Measurements from ENCODE around the gene DDRGK1. TPM values are rescaled to one million over a fixed set of nuclear protein-coding genes. Genes with fewer than 3 reads are reported as not detected.

The DDRGK1 gene
- total and polyA plus RNA-seq, 2 of the 8 experiments (the other 6 are each of a cell fraction or from before 2014, with no cell fraction given): 29.4 to 42.0 TPM

- Histone ChIP-seq H3K23me2 (ENCODE audit: low read depth, low read length) (peaks cover 12% of the 10 kb centered on the region), H3K79me2 (ENCODE audit: control insufficient read depth in 1 of 2, insufficient read depth in 2 of 2, low read length in 2 of 2) (peaks cover 4 to 22% of the 10 kb centered on the region in 2 experiments; a peak in 3 of 4 replicates), H2BK20ac (ENCODE audit: low read length) (no peak overlapping the region), H3K27me3 (replicated peaks in 1 of 4; ENCODE audit: control insufficient read depth in 3 of 4, extremely low read depth in 1 of 4, insufficient read depth in 3 of 4, low read length in 3 of 4) (no peaks in the 10 kb centered on the region), H4K20me1 (replicated peaks in 1 of 2; ENCODE audit: control insufficient read depth in 1 of 2, insufficient read depth in 2 of 2, low read length in 2 of 2) (peaks cover 0 to 2% of the 10 kb centered on the region in 2 experiments), H3K79me1 (ENCODE audit: low read depth, low read length) (peaks cover 13% of the 10 kb centered on the region), H4K91ac (replicated peaks; ENCODE audit: insufficient read length, low read length) (peak overlapping the region; percentile 30), H3K4me3 (ENCODE audit: extremely low read depth in 1 of 4, insufficient read depth in 2 of 4, low read depth in 3 of 4, low read length in 4 of 4) (peak overlapping the region; percentile 90 to 96 (median 94)), H2AK5ac (ENCODE audit: low read depth, low read length) (no peak overlapping the region), H3K4ac (replicated peaks; ENCODE audit: insufficient read length, low read depth, low read length) (no peak overlapping the region), H3K27ac (ENCODE audit: low read depth, low read length) (no peak overlapping the region), H4K8ac (ENCODE audit: extremely low read depth, insufficient read depth, low read length) (no peak overlapping the region), H3K14ac (ENCODE audit: insufficient read length) (no peak overlapping the region), H3K4me1 (replicated peaks in 1 of 4; ENCODE audit: control insufficient read depth in 3 of 4, insufficient read depth in 4 of 4, low read length in 3 of 4) (peaks cover 0 to 9% (median 1%) of the 10 kb centered on the region in 4 experiments; a peak in 4 of 7 replicates), H3K9ac (replicated peaks in 1 of 4; ENCODE audit: extremely low read depth in 1 of 4, low read depth in 3 of 4, low read length in 3 of 4) (peak overlapping the region; percentile 35 to 90 (median 49)), H2BK120ac (replicated peaks; ENCODE audit: low read depth, low read length) (no peak overlapping the region), H4K5ac (ENCODE audit: insufficient read length, low read depth, low read length) (no peak overlapping the region), H3K36me3 (ENCODE audit: control insufficient read depth in 2 of 4, insufficient read depth in 4 of 4, low read length in 3 of 4) (peaks cover 4 to 12% (median 9%) of the 10 kb centered on the region in 4 experiments; a peak in 7 of 8 replicates), H3K23ac (ENCODE audit: insufficient read length) (no peak overlapping the region), H2BK12ac (ENCODE audit: low read depth, low read length) (no peak overlapping the region), H3K4me2 (ENCODE audit: insufficient read depth in 1 of 2, low read depth in 2 of 2, low read length in 2 of 2) (peak overlapping the region; percentile 94 to 97), H3K9me3 (ENCODE audit: insufficient read depth in 2 of 2, low read depth in 1 of 2, low read length in 1 of 2) (no peaks in the 10 kb centered on the region), H3K56ac (replicated peaks; ENCODE audit: insufficient read length, low read depth, low read length) (no peak overlapping the region), H2BK15ac (ENCODE audit: low read length) (no peak overlapping the region), H2AFZ (ENCODE audit: low read length) (peak overlapping the region; percentile 73; the same call in 1 of the 2 replicates), H2BK5ac (ENCODE audit: low read depth, low read length) (no peak overlapping the region; the same call in 1 of the 2 replicates), H3K18ac (ENCODE audit: extremely low read depth, low read length) (no peak overlapping the region)
- DNase-seq (ENCODE audit: low read depth in 1 of 2, low spot score in 2 of 2): no peak
- 15% methylated on average over 10 of the region's 10 CpGs; no CpG with 5 or more reads in 1 of the 2 experiments for WGBS, 2 experiments (ENCODE audit: extremely low coverage in 1 of 2, insufficient coverage in 1 of 2, insufficient read length in 1 of 2, insufficient replicate concordance in 2 of 2, low coverage in 1 of 2, low lambda C conversion rate in 2 of 2, missing lambda C conversion rate in 1 of 2)
- FAIRE-seq: no peak
- POLR2A ChIA-PET (ENCODE audit: partially characterized antibody): interaction anchor here (0.6 to 3.6 kb wide), 9 partner anchors 8 to 50 kb away, joined by 3 to 14 read pairs (median 4); partner anchors contain the start of genes FASTKD5, SLC4A11 and UBOX5
- CTCF ChIA-PET (ENCODE audit: partially characterized antibody): interaction anchor here (0.6 to 2.2 kb wide), 10 partner anchors 9 to 107 kb away, joined by 3 to 6 read pairs (median 3); no protein-coding TSS in a partner anchor
- TF ChIP-seq JUN (IDR thresholded peaks at IDR 0.05; ENCODE audit: low read depth, low read length) (no peak), ATF3 (IDR thresholded peaks at IDR 0.05; ENCODE audit: insufficient read depth, low read depth, low read length) (no peak), TEAD4 (IDR thresholded peaks at IDR 0.05; ENCODE audit: low read depth, low read length) (no peak), POLR2A (IDR thresholded peaks at IDR 0.05; ENCODE audit: control extremely low read depth in 1 of 2, low read depth in 2 of 2, low read length in 2 of 2) (no peak), SP1 (IDR thresholded peaks at IDR 0.05; ENCODE audit: low read depth, low read length) (no peak)
Measured at GRCh38 chr20:3209946-3210317, 5.5 kb upstream of the DDRGK1 start.
